ENCODE measurements around the gene NXT1.
"Not testable (repeated sequence)": the region's sequence is repeated elsewhere in the genome, so short reads cannot be mapped to it uniquely, and the experiment has no call there.

The NXT1 gene

GRCh38 chr20:23350196-23350903 lies at the start of gene NXT1:
TSS of gene NXT1 (plus strand) at chr20:23350791. CDS start at chr20:23354042, 3,251 bp downstream.
- DNase-seq (ENCODE audit: low spot score): peak; percentile 97

DNA sequence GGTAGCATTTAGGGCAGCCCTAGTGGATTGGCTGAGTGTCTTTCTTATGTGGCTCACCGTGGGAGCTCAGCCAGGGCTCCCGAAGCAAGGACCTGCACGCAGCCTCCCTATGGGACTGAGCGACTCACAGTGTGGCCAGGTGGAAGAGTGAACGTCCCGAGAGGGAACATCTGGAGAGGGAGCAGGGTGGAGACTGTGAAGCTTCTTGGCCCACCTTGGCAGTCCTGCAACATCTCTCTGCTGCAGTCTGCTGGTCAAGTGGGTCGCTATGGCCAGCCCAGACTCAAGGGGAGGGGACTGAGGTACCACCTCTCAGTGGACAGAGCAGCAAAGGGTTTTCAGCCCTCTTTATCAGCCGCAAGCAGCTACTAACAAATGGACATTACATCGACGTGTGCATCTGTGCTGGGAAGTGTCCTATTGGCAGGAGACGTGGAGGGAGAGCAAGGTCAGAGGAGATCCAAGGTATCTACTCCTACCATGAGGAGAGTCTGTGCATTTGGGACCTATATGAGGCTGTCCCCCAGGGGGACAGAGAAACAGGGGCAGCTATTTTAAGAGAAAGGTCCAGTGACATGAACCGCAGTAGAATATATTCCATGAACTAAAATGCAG lies 49.0 kb upstream of the NXT1 start:
- DNase-seq (ENCODE audit: low spot score): peak; percentile 33

DNA sequence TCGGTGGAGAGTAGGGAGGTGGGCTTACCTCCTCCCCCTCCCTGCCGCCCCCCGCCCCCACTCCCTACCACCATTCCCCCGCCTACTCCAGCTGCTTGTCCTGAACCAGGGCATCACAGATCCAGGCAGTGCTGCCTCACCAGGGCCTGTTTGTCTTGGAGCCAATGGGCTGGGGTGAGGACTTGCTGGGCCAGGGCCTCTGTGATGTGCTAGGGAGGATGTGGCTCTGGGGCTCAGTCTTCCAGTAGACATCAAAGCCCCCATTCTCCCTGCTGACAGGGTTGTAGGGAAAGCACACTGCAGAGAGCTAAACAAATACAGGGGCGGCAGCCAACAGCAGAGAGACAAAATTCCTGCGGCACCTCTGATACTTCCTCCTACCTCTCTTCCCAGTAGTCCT lies 48.2 kb upstream of the NXT1 start:
- DNase-seq (ENCODE audit: low spot score): no peak

- DNase-seq (ENCODE audit: low spot score): no peak
Measured at GRCh38 chr20:23302801-23303200, 47.8 kb upstream of the NXT1 start.

GRCh38 chr20:23303325-23304102 lies 47.1 kb upstream of the NXT1 start:
- no peak for DNase-seq (ENCODE audit: low spot score)

- no peak for DNase-seq (ENCODE audit: low spot score)
Measured at GRCh38 chr20:23304616-23305015, 46.0 kb upstream of the NXT1 start.

- no peak for DNase-seq (ENCODE audit: low spot score)
Measured at GRCh38 chr20:23305098-23305497, 45.5 kb upstream of the NXT1 start.

GRCh38 chr20:23307393-23307792 lies 43.2 kb upstream of the NXT1 start:
- DNase-seq (ENCODE audit: low spot score): not testable (repeated sequence)

DNA sequence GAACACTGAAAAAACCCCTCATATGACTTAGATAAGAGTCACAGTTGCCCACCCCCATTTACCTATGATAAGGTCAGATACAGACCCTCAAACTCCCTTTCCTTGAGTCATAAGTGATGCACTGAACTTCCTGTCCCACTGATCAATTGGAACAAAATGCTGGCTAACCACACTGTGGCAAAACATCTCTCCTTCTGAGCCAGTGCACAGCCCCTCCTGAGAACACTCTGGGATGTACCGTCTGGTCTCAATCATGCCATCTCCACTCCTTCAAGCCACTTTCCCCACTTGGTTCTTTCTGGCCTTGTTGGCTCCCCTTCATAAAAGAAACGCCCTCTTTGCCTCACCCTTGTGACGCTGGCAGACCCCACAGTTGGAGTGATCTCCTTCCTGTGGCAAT lies 42.6 kb upstream of the NXT1 start:
- DNase-seq (ENCODE audit: low spot score): no peak

DNA sequence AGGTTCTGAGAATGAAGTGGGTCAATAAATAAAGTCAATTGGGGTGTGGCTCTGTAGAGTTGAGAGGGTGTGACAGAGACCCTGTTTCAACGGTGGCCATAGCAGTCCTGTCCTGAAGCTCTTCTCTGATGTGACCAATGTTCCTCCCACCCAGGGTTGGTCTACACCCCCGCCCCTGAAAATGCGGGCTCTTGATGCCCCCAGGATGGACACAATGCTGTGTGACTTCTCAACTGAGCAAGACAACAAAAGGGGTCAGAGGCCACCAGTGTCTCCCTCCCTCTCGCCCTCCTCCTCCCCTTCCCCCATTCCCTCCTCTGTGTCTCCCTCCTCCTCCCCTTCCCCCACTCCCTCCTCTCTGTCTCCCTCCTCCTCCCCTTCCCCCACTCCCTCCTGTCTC lies 41.7 kb upstream of the NXT1 start:
- no peak for DNase-seq (ENCODE audit: low spot score)

GRCh38 chr20:23309781-23310180 lies 40.8 kb upstream of the NXT1 start:
- DNase-seq (ENCODE audit: low spot score): no peak

GRCh38 chr20:23311947-23312506 lies 38.6 kb upstream of the NXT1 start:
- no peak for DNase-seq (ENCODE audit: low spot score)

GRCh38 chr20:23313271-23313670 lies 37.3 kb upstream of the NXT1 start:
- no peak for DNase-seq (ENCODE audit: low spot score)

DNA sequence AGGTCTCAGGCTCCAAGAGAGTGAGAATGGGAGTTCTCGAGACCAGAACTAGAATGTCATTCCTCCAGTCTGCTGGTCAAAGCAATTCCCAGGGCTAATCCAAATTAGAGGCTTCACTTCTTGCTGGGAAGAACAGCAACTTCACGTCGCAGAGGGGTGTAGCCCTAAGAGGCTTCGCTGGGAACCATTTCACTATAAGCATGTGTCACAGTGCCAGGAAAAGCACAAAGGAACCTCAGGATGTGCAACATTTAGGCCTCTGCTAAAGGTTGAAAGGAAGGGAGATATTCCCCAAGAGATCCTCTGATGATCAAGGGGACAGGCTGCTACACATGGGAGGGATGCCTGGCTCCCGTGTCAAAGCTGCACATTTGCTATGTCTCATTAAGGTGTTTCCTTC lies 35.9 kb upstream of the NXT1 start:
- DNase-seq (ENCODE audit: low spot score): no peak

DNA sequence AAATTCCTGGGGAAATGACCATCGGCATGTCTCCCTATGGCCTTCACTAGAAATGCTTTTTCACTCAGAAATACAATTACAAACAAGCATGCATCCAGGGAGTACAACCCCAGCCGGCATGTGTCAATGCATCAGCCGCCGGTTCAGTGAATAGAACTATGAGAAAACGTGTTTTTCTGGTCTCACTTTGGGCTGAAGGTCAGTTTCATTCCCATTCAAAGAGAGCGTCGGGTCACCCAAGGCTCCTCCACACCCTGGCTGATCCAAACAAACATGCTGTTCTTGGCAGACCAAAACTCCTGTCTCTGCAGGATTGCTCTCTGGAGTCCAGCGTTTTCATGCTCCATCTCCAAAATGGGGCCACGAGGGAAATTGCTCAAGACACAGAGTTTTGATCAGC lies 35.5 kb upstream of the NXT1 start:
- DNase-seq (ENCODE audit: low spot score): no peak

- DNase-seq (ENCODE audit: low spot score): no peak
Measured at GRCh38 chr20:23316626-23317025, 34.0 kb upstream of the NXT1 start.

DNA sequence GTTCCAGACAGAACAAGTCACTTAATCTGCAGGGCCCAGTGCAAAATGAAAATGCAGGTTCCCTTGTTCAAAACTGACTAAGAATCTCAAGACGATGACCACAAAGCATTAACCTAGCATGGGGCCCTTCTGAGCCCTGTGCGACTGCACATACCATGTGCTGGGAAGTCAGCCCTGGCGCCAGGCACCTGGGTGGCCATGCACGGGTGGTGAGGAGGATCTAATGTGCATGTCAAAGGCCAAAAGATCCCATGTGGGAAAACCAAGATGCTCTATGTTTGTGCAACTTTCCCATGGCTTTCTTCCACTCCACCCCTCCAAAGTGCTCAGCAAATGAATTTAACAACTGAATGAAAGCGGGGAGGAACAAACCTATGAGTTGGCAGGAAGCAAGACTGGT lies 33.5 kb upstream of the NXT1 start:
- no peak for DNase-seq (ENCODE audit: low spot score)

GRCh38 chr20:23318347-23318746 lies 32.2 kb upstream of the NXT1 start:
- DNase-seq (ENCODE audit: low spot score): no peak

GRCh38 chr20:23320317-23320716 lies 30.3 kb upstream of the NXT1 start:
- no peak for DNase-seq (ENCODE audit: low spot score)

GRCh38 chr20:23325107-23325506 lies 25.5 kb upstream of the NXT1 start:
- DNase-seq (ENCODE audit: low spot score): no peak

DNA sequence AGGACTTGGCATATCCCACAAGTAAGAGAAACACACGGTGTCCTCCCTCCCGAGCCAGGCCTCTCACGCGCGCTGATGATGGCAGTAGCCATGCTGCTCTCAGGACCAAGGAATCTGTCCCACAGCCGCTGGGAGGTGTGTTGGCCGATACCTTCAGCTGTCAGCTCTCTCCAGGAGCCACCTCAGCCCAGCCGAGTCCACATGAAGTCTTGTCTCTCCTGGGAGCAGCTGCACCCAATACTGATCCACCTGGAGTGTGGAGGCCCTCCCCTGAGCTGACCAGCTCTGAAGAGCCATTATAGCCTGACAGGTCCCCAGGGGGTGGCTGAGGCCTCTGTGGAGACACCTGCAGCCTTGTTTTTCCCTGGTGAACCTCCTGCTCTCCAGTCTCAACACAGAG lies 23.8 kb upstream of the NXT1 start:
- DNase-seq (ENCODE audit: low spot score): no peak

GRCh38 chr20:23327617-23328333 lies 22.8 kb upstream of the NXT1 start:
- DNase-seq (ENCODE audit: low spot score): no peak
